NCI-H128 (cell line): ENCODE results near the gene LAGE3.
"Not testable (repeated sequence)": the region's sequence is repeated elsewhere in the genome, so short reads cannot be mapped to it uniquely, and the experiment has no call there.

Source experiments
- DNase-seq: peaks from one replicate; lab custom pipeline; 2025; ENCODE audit not compliant: unreplicated experiment; lab: John Stamatoyannopoulos, UW

LAGE3 gene

GRCh38 chrX:154502098-154502497, 23.0 kb upstream of the LAGE3 start:
- no peak for DNase-seq

GRCh38 chrX:154501423-154501822, 22.3 kb upstream of the LAGE3 start:
- DNase-seq = not testable (repeated sequence)

GRCh38 chrX:154496591-154497137, 17.6 kb upstream of the LAGE3 start:
- not testable (repeated sequence) for DNase-seq

- DNase-seq = no peak
These were observed 16.4 kb upstream of the LAGE3 start for GRCh38 chrX:154495472-154495922.

GRCh38 chrX:154494715-154495114, 15.6 kb upstream of the LAGE3 start:
- DNase-seq = no peak

GRCh38 chrX:154490414-154491083, 11.5 kb upstream of the LAGE3 start, which contains the start of gene SLC10A3:
TSS of gene SLC10A3 (minus strand) at chrX:154490629. CDS start at chrX:154488940, 1,689 bp downstream.
- DNase-seq = peak; percentile 80

- DNase-seq = no peak
These were observed 10.9 kb upstream of the LAGE3 start for GRCh38 chrX:154490021-154490413.

GRCh38 chrX:154489182-154489581, 10.1 kb upstream of the LAGE3 start:
- no peak for DNase-seq

- DNase-seq = no peak
These were observed 9.4 kb upstream of the LAGE3 start for GRCh38 chrX:154488336-154489075.

GRCh38 chrX:154487518-154488290, 8.6 kb upstream of the LAGE3 start:
- DNase-seq = no peak

- DNase-seq = no peak
These were observed 7.5 kb upstream of the LAGE3 start, which contains the start of gene UBL4A for GRCh38 chrX:154486396-154487207. TSS of gene UBL4A (minus strand) at chrX:154486615. CDS start at chrX:154486584, 31 bp downstream.

GRCh38 chrX:154486052-154486395, 6.9 kb upstream of the LAGE3 start:
- no peak for DNase-seq

- DNase-seq = no peak
These were observed 6.3 kb upstream of the LAGE3 start for GRCh38 chrX:154485150-154486051.

GRCh38 chrX:154484255-154485149, 5.4 kb upstream of the LAGE3 start:
- DNase-seq = no peak

- no peak for DNase-seq
These were observed 4.2 kb upstream of the LAGE3 start for GRCh38 chrX:154483325-154483724.

- DNase-seq = no peak
These were observed 3.7 kb upstream of the LAGE3 start for GRCh38 chrX:154482786-154483185.

- no peak for DNase-seq
These were observed 3.0 kb upstream of the LAGE3 start for GRCh38 chrX:154481911-154482601.

GRCh38 chrX:154481195-154481594, 2.1 kb upstream of the LAGE3 start:
- DNase-seq = no peak
